Sigmoid colon (tissue), 4 donors: ENCODE results near the gene KNDC1.

Experiments
- EP300 ChIP-seq, 4 donors: sonication (generic); formaldehyde crosslinking; IDR thresholded peaks; one replicate each; pipeline ENCODE4 v1.6.1; 2017; ENCODE audit warnings: antibody characterized with exemption in 4 of 4
- POLR2A ChIP-seq, 2 donors: fragments of 450-650 bp; IDR thresholded peaks; one replicate each; pipeline ENCODE4 v1.6.1; 2016; ENCODE audit warnings: antibody characterized with exemption in 2 of 2, mild to moderate bottlenecking in 2 of 2, moderate library complexity in 2 of 2
- POLR2AphosphoS5 ChIP-seq, 4 donors: sonication (generic); formaldehyde crosslinking; IDR thresholded peaks; one replicate each; pipeline ENCODE4 v1.6.1; 2017; ENCODE audit warnings: antibody characterized with exemption in 4 of 4
- TF ChIP-seq, protein P1 (sequence below), 4 experiments: fragments of 450-650 bp in 3 of 4; fragments of 200-600 bp in 1 of 4; IDR thresholded peaks; one replicate each; pipeline ENCODE4 v1.5.1; 2016 to 2019; ENCODE audit warnings: antibody characterized with exemption in 4 of 4, mild to moderate bottlenecking in 3 of 4, moderate library complexity in 2 of 4

DNA sequence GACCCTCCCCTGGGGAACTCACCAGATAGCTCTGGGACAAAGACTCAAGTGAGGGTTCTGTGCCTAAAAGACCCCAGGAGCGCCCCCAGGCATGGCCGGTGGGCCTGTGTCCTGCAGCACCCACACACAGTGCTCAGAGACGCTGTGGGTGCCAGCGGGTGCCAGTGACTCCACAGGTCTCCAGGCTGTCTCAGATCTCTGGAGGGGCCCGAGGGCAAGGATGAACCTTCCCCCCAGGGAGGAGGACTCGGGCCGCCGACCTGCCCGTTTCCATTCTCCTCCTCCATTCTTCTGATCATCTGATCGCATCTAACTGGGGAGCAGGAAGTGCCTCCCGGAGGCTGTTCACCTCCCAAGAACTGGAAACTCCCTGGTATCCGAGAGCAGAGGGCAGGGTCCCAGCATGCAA is 115.7 kb downstream of the KNDC1 start:
- TF ChIP-seq POLR2A (IDR thresholded peaks at IDR 0.05), result no peak
- TF ChIP-seq, protein P1, sequence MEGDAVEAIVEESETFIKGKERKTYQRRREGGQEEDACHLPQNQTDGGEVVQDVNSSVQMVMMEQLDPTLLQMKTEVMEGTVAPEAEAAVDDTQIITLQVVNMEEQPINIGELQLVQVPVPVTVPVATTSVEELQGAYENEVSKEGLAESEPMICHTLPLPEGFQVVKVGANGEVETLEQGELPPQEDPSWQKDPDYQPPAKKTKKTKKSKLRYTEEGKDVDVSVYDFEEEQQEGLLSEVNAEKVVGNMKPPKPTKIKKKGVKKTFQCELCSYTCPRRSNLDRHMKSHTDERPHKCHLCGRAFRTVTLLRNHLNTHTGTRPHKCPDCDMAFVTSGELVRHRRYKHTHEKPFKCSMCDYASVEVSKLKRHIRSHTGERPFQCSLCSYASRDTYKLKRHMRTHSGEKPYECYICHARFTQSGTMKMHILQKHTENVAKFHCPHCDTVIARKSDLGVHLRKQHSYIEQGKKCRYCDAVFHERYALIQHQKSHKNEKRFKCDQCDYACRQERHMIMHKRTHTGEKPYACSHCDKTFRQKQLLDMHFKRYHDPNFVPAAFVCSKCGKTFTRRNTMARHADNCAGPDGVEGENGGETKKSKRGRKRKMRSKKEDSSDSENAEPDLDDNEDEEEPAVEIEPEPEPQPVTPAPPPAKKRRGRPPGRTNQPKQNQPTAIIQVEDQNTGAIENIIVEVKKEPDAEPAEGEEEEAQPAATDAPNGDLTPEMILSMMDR (IDR thresholded peaks at IDR 0.05), result no peak
- TF ChIP-seq EP300 (IDR thresholded peaks at IDR 0.05), result no peak
- no peak for TF ChIP-seq POLR2AphosphoS5 (IDR thresholded peaks at IDR 0.05)
